Stimulated activated CD4-positive, alpha-beta T cell treated with anti-CD3 and anti-CD28 coated beads, Interleukin-12 subunit alpha, Interleukin-12 subunit beta, amount 100 ng/mL, for 4 hours (primary cell): Measurements from ENCODE around the gene CRYBA1.
A peak's percentile ranks its signal among the peaks of the same experiment; 100 is the strongest.

ENCODE experiments used
- DNase-seq: peaks from one replicate; pipeline ENCODE4 v3.0.0-alpha.2; 2020

CRYBA1 gene

GRCh38 chr17:29283961-29284360 lies 37.3 kb downstream of the CRYBA1 start:
- DNase-seq, result no peak

DNA sequence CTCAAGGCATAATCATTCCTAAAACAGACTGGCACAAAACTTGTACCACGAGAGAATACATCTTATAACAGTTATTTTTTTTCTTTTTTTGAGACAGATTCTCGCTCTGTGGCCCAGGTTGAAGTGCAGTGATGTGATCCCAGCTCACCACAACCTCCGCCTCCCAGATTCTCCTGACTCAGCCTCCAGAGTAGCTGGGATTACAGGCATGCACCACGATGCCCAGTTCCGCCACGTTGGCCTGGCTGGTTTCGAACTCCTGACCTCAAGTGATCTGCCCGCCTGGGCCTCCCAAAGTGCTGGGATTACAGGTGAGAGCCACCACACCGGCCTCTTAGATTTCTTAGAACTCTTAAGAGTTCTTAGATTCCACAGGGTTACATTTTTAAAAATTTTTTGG lies 43.2 kb downstream of the CRYBA1 start:
- DNase-seq, result no peak

DNA sequence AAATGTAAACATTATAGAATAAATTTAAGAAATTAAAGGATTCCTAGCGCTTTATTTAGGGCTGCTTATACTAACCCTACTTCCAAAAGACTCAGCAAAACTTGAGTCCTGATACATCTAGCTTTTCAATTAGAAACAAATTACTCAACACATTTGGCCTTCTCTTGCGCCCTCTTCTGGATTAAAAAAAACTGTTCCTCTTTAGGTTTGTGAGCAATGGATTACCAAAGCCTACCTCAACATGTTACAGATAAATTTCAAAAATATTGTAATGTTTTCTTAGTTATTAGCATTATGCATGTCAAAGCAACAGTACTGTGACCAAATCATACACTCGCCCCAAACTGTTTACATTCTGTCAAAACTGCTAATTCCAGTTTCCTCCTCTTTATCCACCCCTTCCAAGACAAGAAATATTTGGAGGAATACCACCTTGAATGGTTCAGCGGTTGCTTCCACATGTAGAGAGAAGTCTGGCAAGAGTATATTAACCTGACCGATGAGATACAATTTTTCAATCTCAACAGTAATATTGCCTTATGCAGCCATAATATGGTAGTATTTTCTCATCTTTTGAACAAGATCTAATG lies 44.6 kb downstream of the CRYBA1 start:
- DNase-seq, result no peak

GRCh38 chr17:29292071-29292991 lies 45.7 kb downstream of the CRYBA1 start:
- DNase-seq, result peak; percentile 44

DNA sequence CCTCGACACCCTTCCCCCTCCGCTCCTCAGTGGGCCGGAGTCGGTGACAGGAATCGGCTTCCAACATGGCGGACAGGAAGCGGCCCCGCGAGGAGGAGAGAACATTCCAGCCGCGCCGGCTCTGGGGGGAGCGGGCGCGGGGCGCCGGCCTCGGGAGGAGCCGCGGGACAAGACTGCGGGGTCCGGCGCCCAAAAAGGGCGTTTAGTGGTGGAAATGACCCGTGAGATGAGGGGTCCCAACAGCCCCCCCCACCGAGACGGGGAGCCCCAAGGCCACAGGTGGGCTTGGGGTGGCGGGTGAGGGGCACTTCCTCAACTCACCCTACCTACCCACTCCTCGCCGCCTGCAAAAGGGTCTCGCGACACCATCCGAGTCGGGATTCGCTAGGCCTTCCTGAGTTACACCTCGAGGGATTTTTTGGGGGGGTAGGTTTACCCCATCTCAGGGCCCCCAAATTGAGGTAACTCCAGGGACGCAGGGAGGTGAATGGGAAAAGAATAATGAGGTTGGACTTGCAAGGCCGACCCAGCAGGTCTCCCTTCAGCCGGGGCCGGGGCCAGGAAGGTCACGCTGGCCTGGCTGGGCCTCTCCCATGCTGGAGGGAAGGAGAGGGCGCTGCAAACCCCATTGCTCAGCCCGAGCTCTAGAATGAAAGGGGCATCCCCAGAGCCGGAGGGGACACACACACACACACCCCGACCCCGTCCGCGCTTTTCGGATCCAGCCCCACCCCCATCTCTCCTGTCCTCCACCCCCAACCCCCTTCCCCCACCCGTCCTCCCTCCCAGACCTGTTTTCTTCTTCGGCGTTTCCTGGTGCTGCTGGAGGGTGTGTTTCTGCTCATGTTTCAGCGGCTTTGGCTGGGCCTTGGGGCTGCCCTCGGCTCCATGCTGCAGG lies 46.6 kb downstream of the CRYBA1 start:
- peak; percentile 58 for DNase-seq

DNA sequence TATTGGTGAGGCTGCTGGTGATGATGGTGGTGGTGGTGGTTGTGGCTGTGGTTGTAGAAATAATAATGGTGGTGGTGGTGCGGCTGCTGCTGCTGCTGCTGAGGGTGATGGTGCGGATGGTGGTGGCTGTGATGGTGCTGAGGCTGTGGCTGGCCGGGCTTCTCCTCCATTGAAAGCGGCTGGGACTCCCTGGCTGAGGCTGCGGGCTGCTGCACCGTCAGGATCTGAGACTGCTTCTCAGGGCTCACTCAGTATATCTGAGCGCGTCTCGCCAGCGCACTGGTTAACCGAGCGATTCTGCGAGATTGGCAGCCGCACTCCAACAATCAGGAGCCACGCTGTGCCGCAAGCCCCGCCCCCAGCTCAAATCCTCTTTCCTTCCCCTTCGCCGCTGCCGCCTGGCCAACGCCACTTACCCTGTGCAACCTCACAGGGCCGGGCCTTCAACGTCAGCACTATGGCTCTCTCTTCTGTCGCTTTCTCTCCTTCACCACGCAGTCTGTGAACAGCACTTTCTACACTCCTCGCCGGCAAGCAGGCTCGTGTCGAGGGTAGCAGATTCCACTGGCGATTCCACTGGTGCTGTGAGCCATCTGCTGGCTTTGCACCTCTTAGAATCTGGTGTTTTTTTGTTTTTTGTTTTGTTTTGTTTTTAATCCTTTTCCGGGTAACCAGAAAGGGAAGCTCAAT lies 47.4 kb downstream of the CRYBA1 start, which contains the start of gene NUFIP2:
TSS of gene NUFIP2 (minus strand) at position 259 of the 690 bp plus-strand sequence. CDS start at position 170, 89 bp downstream.
- DNase-seq, result peak; percentile 97

DNA sequence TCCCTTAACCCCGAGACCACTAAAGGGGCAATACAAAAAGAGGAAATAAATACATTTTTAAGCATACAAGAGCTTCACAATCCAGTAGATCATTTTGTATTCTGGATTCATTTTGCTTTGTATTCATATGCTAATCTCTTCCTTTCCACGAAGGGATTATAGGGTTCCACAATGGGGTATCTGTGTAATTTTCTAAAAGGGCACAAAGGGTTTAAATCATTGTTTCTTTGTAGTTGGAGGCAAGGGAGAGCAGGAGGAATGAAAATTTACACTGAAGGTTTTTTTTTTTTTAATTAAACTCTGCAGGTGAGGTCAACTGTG lies 47.9 kb downstream of the CRYBA1 start:
- DNase-seq, result no peak

DNA sequence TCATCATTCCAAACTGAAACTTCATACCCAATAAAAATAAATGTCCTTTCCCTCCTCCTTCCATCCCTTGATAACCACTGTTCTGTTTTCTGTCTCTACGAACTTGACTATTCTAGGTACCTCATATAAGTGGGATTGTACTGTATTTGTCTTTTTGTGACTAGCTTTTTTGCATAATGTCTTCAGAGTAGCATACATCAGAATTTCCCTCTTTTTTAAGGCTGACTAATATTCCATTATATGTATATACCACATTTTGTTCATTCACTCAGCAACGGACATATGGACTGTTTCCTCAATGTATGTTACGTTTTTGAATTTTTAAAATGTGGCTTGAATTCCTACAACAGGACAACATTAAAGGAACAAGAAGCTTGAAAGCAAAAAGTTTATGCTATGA lies 48.8 kb downstream of the CRYBA1 start:
- DNase-seq, result no peak

DNA sequence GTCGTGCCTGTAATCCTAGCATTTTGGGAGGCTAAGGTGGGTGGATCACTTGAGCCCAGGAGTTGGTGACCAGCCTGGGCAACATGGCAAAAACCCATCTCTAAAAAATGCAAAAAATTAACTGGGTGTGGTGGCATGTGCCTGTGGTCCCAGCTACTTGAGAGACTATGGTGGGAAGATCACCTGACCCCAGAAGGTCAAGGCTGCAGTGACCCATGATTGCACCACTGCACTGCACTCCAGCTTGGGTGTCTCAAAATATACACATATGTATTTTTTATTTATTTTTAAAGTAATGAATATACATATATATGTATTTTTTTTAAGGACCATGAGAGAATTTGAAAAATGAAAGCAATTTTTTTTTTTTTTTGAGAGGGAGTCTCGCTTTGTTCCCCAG lies 52.4 kb downstream of the CRYBA1 start:
- DNase-seq, result no peak

DNA sequence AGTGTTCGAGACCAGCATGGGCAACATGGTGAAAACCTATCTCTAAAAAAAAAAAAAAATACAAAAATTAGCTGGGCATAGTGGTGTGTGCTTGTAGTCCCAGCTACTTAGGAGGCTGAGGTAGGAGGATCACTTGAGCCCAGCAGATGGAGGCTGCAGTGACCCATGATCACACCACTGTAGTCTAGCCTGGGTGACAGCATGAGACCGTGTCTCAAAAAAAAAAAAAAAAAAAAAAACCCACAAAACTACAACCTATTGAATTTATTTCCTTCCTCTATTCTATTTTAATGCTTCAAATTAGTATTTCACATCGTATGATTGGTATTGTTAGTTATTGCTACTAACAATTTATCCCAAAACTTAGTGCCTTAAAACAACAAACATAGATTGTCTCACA lies 56.7 kb downstream of the CRYBA1 start:
- DNase-seq, result no peak
